KOPT-K1 (cell line): ENCODE data around the gene STX12.
A peak's percentile ranks its signal among the peaks of the same experiment; 100 is the strongest.
"Not testable (repeated sequence)": the region's sequence is repeated elsewhere in the genome, so short reads cannot be mapped to it uniquely, and the experiment has no call there.

ENCODE experiments used
- H3K27ac ChIP-seq: fragments of 200-600 bp; sonication (generic); 2 replicates; pipeline ENCODE4 v1.5.1; 2016; ENCODE audit warnings: antibody characterized with exemption, mild to moderate bottlenecking, low read depth, low read length; ENCODE audit not compliant: poor library complexity, severe bottlenecking
- H3K36me3 ChIP-seq: fragments of 200-600 bp; sonication (generic); 2 replicates; pipeline ENCODE4 v1.5.1; 2017; ENCODE audit warnings: antibody characterized with exemption, mild to moderate bottlenecking, low read length, moderate library complexity; ENCODE audit not compliant: insufficient read depth
- H3K9me3 ChIP-seq: fragments of 200-600 bp; sonication (generic); 2 replicates; pipeline ENCODE4 v1.5.1; 2017; ENCODE audit warnings: antibody characterized with exemption, low read length, mild to moderate bottlenecking; ENCODE audit not compliant: insufficient read depth, poor library complexity, severe bottlenecking

The STX12 gene

DNA sequence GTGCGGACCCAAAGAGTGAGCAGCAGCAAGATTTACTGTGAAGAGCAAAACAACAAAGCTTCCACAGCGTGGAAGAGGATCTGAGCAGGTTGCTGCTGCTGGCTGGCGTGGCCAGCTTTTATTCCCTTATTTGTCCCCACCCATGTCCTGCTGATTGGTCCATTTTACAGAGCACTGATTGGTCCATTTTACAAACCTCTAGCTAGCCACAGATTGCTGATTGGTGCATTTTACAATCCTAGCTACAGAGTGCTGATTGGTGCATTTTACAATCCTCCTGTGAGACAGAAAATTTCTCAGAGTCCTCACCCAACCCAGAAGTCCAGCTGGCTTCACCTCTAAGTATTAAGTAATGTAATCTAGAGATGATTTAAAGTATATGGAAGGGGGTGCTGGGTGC, 17.3 kb downstream of the STX12 start:
- H3K36me3 ChIP-seq = peaks cover 40% of the 10 kb centered on the region
- H3K27ac ChIP-seq, H3K9me3 ChIP-seq: not testable (repeated sequence)

DNA sequence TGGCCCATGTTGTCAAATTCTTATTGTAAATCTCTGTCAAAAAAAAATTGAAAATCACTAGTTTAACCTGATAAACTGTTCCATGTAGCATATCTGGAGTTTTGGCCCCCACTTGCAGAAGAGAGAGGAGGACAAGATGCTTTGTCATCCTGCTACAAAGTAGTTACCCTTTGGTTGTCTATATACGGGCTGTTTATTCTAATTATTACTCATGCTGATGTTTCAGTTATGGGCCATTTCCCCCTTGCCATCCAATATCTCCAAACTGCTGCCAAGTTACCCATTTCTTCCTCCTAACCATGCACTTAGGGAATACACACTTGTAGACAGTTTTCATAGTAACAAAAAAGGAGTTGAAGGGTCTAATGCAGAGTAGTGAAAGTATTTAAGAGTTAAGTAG, 22.6 kb downstream of the STX12 start:
- H3K27ac ChIP-seq = no peak overlapping the region
- H3K36me3 ChIP-seq = peaks cover 76% of the 10 kb centered on the region
- no peaks in the 10 kb centered on the region for H3K9me3 ChIP-seq

DNA sequence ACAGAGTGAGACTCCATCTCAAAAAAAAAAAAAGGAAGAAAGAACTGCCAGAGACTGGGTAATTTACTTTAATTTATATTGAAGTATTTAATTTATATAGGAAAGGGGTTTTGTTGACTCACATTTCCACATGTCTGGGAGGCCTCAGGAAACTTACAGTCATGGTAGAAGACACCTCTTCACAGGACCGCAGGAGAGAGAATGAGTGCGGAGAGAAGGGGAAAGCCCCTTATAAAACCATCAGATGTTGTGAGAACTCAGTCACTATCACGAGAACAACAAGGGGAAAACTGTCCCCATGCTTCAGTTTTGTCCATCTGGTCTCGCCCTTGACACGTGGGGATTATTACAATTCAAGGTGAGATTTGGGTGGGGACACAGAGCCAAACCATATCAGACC, 31.8 kb downstream of the STX12 start:
- no peak overlapping the region for H3K27ac ChIP-seq
- H3K9me3 ChIP-seq = no peaks in the 10 kb centered on the region
- peaks cover 42% of the 10 kb centered on the region for H3K36me3 ChIP-seq

DNA sequence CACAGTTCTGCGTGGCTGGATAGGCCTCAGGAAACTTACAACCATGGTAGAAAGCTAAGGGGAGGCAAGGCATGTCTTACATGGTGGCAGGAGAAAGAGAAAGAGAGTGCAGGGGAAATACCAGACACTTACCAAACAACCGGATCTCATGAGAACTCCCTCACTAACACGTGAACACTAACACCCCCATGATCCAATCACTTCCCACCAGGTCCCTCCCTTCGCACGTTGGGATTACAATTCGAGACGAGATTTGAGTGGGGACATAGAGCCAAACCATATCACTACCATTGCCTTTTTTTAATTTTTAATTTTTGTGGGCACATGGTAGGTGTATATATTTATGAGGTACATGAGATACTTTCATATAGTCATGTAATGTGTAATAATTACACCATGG, 33.7 kb downstream of the STX12 start:
- Histone ChIP-seq H3K36me3 (peaks cover 25% of the 10 kb centered on the region), H3K27ac (no peak overlapping the region), H3K9me3 (no peaks in the 10 kb centered on the region)

DNA sequence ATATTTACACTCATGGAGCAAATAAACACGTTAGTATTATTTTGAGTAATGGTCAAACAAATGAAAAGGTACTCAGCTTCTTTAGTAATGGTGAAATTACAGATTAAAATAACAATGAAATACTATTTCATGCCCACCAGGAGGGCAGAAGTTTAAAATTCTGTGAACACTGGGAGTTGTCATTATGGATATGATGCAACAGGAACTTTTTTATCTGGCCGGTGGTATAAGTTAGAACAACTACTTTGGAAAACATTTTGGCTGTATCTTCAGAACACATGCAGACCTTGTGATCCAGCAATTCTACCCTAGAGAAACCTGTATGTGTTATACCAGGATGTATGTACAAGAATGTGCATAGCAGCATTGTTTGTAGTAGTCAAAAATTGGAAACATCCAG, 34.4 kb downstream of the STX12 start:
- Histone ChIP-seq H3K9me3 (no peaks in the 10 kb centered on the region), H3K36me3 (peaks cover 25% of the 10 kb centered on the region), H3K27ac (no peak overlapping the region)

DNA sequence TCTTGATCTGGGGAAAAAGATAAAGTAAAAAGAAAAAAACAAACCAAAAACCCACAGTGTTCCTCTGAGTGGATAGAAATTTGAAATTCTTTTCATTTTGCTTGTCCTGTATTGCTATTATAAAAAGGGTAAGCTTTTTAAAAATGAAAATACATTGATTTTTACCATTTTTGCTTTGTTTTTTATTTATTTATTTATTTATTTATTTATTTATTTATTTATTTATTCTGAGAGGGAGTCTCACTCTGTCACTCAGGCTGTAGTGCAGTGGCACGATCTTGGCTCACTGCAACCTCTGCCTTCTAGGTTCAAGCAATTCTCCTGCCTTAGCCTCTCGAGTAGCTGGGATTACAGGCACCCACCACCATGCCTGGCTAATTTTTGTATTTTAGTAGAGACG, 35.1 kb downstream of the STX12 start:
- not testable (repeated sequence) for H3K27ac ChIP-seq, H3K9me3 ChIP-seq
- H3K36me3 ChIP-seq = peaks cover 25% of the 10 kb centered on the region

DNA sequence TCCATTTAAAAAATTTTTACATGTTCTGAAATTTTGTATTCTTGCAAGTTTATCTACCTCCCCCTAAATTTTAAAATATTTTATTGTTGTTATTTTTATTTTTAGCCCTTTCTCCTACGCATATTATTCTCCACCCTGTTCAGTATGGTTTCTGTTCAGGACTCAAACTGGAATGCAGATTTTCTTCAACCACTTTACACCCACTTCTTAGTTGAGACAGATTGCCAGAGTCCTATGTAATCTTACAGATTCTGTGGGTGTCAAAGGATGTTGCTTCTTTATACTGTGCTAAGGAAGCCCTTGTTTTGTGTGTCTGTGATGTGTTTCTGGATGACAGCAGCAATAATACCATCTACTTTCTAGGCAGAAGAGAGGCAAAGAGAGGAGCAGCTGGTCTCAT, 36.9 kb downstream of the STX12 start:
- peaks cover 31% of the 10 kb centered on the region for H3K36me3 ChIP-seq
- H3K9me3 ChIP-seq = no peaks in the 10 kb centered on the region
- H3K27ac ChIP-seq = no peak overlapping the region

DNA sequence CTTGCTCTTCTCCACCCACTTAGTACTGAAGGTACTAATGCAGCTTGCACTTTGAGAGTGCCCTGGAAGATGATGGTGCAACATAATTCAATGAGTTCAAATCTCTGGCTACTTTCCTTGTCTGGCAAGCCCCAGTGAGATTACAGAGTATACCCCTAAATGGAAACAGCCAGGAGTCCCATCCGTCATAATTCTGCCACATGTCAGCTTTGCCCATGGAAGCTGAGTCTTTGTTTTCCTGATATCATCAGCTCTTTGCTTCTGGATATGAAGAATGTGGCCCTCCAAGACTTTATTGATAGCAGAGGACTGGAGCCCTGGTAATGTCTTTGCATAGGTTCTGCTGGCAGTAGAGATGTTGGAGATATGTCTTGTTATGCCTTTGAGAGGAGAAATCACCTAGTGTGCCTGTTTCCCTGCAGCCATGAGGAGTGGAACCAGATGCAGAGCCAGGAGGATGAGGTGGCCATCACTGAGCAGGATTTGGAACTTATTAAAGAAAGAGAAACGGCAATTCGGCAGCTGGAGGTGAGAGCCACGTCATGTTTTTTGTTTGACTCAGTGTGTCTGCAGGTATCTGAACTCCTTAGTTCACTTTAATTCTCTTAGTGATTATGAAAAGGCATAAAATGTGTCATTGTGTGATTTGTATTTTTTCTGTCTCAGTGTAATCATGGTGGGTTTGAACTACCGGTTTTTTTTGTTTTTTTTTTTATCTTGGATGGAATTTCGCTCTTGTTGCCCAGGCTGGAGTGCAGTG, 38.9 kb downstream of the STX12 start:
- no peak overlapping the region for H3K27ac ChIP-seq
- H3K9me3 ChIP-seq = no peaks in the 10 kb centered on the region
- H3K36me3 ChIP-seq = peaks cover 42% of the 10 kb centered on the region

DNA sequence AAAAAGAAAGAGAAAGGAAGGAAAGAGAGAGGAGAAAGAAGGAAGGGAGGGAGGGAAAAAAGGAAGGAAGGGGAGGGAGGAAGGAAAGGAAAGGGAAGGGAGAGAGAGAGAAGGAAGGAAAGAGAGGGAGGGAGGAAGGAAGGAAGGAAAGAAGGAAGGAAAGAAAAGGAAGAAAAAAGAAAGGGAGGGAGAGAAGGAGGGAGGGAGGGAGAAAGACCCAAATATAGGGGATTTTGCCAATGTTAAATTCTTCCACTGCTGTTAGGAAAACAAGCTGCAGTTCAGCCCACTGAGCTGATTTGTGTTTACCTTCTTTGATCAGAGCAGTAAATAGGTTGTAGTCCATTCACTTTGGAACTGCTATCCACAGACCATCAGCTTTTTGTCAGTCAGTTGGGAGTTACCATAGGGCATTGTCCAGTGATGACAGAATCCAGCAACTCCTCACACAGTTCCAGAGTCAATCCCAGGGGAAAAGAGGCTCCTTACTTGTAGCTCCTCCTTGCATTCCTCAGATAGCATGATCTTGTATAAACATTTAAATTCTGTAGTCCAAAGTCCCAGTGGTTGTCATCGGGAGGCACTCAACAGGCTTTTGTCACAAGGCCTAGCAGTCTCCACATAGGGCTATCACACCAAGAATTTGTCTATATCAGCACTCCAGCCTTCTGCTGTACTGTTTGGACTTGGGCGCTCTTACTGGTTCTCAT, 44.1 kb downstream of the STX12 start:
- Histone ChIP-seq H3K27ac (no peak overlapping the region), H3K9me3 (no peaks in the 10 kb centered on the region), H3K36me3 (peaks cover 81% of the 10 kb centered on the region)

DNA sequence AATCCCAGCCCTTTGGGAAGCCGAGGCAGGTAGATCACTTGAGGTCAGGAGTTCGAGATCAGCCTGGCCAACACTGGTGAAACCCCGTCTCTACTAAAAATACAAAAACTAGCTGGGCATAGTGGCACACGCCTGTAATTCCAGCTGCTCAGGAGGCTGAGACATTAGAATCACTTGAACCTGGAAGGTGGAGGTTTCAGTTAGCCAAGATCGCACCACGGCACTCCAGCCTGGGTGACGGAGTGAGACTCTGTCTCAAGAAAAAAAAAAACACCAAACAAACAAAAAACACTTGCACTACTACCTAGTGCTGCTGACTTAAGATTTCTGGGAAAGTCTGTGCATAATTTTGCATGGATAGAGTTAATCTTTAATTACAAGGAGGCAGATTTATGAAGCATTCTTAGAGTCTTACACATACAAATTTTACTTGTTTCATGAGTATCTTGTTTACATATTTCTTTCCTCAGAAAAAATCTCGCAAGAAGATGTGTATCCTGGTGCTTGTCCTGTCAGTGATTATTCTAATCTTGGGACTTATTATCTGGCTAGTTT, 48.8 kb downstream of the STX12 start:
- Histone ChIP-seq H3K9me3 (no peaks in the 10 kb centered on the region), H3K36me3 (peaks cover 50% of the 10 kb centered on the region), H3K27ac (no peak overlapping the region)

DNA sequence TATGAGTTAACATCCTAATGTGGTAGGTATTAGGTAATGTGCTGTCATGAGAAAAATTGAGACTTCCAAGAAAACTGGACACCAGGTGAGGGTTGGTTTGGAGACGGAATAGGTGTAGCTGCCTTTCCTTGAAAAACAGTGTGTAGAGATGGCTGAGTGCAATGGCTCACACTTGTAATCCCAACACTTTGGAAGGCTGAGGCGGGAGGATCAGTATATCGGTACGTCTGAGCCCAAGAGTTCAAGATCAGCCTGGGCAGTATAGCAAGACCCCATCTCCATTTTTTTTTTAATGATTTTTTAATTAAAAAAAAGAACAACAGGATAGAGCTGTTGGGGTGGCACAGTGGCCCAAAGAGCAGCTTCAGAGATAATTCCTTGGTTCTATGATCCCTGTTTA, 50.8 kb downstream of the STX12 start:
- H3K36me3 ChIP-seq = peaks cover 30% of the 10 kb centered on the region
- H3K9me3 ChIP-seq = no peaks in the 10 kb centered on the region
- no peak overlapping the region for H3K27ac ChIP-seq

DNA sequence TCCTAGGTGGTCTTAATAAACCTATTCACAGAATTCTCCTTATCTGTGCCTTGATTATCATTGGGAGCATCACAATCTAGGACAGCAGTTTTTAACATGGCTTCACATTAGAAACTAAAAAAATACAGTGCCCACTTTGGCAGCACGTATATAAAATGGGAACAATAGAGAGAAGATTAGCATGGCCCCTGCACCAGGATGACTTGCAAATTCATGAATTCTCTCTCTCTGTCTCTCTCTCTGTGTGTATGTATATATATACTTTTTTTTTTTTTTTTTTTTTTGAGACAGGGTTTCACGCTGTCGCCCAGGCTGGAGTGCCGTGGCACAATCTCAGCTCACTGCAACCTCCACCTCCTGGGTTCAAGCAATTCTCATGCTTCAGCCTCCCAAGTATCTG, 51.4 kb downstream of the STX12 start:
- Histone ChIP-seq H3K27ac (no peak overlapping the region), H3K9me3 (no peaks in the 10 kb centered on the region), H3K36me3 (peaks cover 26% of the 10 kb centered on the region)

DNA sequence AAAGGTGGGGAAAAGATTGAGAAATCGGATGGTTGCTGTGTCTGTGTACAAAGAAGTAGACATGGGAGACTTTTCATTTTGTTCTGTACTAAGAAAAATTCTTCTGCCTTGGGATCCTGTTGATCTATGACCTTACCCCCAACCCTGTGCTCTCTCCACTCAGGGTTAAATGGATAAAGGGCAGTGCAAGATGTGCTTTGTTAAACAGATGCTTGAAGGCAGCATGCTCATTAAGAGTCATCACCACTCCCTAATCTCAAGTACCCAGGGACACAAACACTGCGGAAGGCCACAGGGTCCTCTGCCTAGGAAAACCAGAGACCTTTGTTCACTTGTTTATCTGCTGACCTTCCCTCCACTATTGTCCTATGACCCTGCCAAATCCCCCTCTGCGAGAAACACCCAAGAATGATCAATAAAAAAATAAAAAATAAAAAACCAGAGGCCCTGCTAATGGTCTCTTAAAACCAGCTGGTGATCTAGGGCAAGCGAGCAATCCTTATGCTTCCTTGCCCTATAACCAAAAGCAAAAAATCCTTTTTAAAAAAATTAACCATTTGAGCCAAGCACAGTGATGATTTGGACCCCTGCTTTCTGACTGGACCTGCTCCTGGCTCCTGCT, 56.4 kb downstream of the STX12 start:
- H3K36me3 ChIP-seq = peaks cover 21% of the 10 kb centered on the region
- not testable (repeated sequence) for H3K9me3 ChIP-seq, H3K27ac ChIP-seq

DNA sequence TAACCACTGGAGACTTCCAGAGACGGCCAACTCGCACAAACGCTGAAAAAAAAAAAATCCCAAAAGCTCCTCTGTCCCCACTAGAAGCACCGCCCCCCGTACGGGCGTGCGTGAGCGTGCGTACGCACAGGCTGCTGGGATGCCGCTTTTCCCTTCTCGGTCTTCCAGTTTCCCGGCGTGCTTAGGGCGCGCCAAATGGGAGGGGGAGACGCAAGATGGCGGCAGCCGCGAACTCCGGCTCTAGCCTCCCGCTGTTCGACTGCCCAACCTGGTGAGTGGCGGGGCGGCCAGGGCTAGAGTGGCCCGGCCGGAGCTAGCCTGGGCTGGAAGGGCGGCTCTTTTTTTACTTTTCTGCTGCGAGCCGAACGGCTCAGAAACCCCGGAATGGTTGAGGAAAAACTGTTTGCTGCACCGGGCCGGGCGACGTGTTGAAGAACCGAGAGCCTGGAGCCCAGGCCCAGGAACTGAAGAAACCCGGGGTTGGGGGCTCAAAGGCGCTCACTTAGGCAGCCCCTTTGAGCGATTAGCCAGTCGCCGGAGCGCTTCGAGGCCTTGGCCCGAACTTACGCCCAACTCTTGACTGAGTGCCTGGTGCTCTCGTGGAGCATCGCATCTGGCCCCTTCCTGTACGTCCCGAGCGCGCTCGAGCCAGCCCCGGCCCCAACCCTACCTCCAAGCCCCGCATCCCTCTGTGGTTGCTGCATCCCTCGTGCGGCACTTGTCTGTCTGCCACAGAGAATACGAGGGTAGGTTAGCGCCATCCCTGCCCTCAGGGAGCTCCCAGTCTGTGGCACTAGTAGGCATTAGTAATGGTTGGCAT, 57.8 kb downstream of the STX12 start, which contains the start of gene PPP1R8:
Gene PPP1R8 (plus strand): TSS at position 162 of the 820 bp plus-strand sequence. CDS start 54 bp downstream, at position 216.
- Histone ChIP-seq H3K9me3 (no peaks in the 10 kb centered on the region), H3K36me3 (peaks cover 35% of the 10 kb centered on the region), H3K27ac (peak within 1 kb of the TSS; percentile 77)
